GM13977 (cell line): ENCODE results near the gene RBM38.

Experiments
- DNase-seq: peaks from one replicate; pipeline ENCODE4 v3.0.0; 2012; ENCODE audit warnings: low spot score
- CTCF ChIP-seq: IDR thresholded peaks from 2 replicates; pipeline ENCODE4 v1.5.1; 2012; ENCODE audit warnings: mild to moderate bottlenecking, control low read depth; ENCODE audit not compliant: insufficient read depth; ENCODE audit errors: extremely low read depth, missing control alignments
- in situ Hi-C: fragments of 300-500 bp; cut with MboI; formaldehyde crosslinking; loops from one replicate; pipeline ENCODE4 v1.12.0; 2022; ENCODE audit warnings: low sequenced_read_pairs, low pct_unique_long_range_greater_than_20kb, mixed read lengths, inconsistent platforms; ENCODE audit not compliant: unreplicated experiment

The RBM38 gene

GRCh38 chr20:57389695-57390603 is 1.2 kb upstream of the RBM38 start:
- TF ChIP-seq CTCF: no peak
- peak; percentile 75 for DNase-seq
- in situ Hi-C loops: loop anchor here (5.0 to 25.0 kb wide), 2 partner anchors 112 to 822 kb away; no protein-coding TSS in a partner anchor

GRCh38 chr20:57391439-57392301 is 474 bp downstream of the RBM38 start:
- peak; percentile 49 for DNase-seq
- no peak for TF ChIP-seq CTCF
- in situ Hi-C loops: loop anchor here (25.0 kb wide), 1 partner anchor 821 kb away; no protein-coding TSS in a partner anchor

- DNase-seq: peak; percentile 59
- in situ Hi-C loops: loop anchor here (25.0 kb wide), 1 partner anchor 820 kb away; no protein-coding TSS in a partner anchor
- no peak for TF ChIP-seq CTCF
Observed at GRCh38 chr20:57392512-57393271, 1.5 kb downstream of the RBM38 start.

- in situ Hi-C loops: loop anchor here (25.0 kb wide), 1 partner anchor 819 kb away; no protein-coding TSS in a partner anchor
- DNase-seq: no peak
- TF ChIP-seq CTCF: no peak
Observed at GRCh38 chr20:57393321-57394120, 2.3 kb downstream of the RBM38 start.

GRCh38 chr20:57394121-57395082 is 3.2 kb downstream of the RBM38 start:
- in situ Hi-C loops: loop anchor here (25.0 kb wide), 1 partner anchor 818 kb away; no protein-coding TSS in a partner anchor
- no peak for DNase-seq
- TF ChIP-seq CTCF: no peak
